ENCODE measurements around the gene USP8. TPM values are rescaled to one million over a fixed set of nuclear protein-coding genes. Genes with fewer than 3 reads are reported as not detected.
"Not testable (repeated sequence)": the region's sequence is repeated elsewhere in the genome, so short reads cannot be mapped to it uniquely, and the experiment has no call there.

USP8 gene
- 10 to 100 TPM; 32.8 to 62.7 (median 39.0) TPM for total RNA-seq

- no peaks in the 10 kb centered on the region for H3K9me3 ChIP-seq
- peak within 1 kb of the TSS; percentile 90 for H3K27ac ChIP-seq
- peak; percentile 96 to 97 for DNase-seq (ENCODE audit: low spot score in 2 of 2)
- no peaks in the 10 kb centered on the region for H3K27me3 ChIP-seq
- TF ChIP-seq POLR2AphosphoS5 (IDR thresholded peaks at IDR 0.05) (peak; percentile 65 to 92 (median 82)), POLR2A (IDR thresholded peaks at IDR 0.05) (peak; percentile 82 to 83), EP300 (IDR thresholded peaks at IDR 0.05) (no peak)
- WGBS: under 1% methylated on average over 55 of the region's 55 CpGs
- peak within 1 kb of the TSS; percentile 77 for H3K4me3 ChIP-seq
- peaks cover 34% of the 10 kb centered on the region for H3K4me1 ChIP-seq
- H3K36me3 ChIP-seq: no peaks in the 10 kb centered on the region
These were observed at the start of gene USP8 for GRCh38 chr15:50424066-50424890. Gene USP8, plus strand, starts transcription at chr15:50424405. Its CDS starts 14,669 bp downstream, at chr15:50439074.

GRCh38 chr15:50377867-50378751 lies 46.1 kb upstream of the USP8 start:
- H3K9me3 ChIP-seq: no peaks in the 10 kb centered on the region
- H3K27me3 ChIP-seq: no peaks in the 10 kb centered on the region
- no peak for DNase-seq (ENCODE audit: low spot score in 2 of 2)
- TF ChIP-seq, protein P1, sequence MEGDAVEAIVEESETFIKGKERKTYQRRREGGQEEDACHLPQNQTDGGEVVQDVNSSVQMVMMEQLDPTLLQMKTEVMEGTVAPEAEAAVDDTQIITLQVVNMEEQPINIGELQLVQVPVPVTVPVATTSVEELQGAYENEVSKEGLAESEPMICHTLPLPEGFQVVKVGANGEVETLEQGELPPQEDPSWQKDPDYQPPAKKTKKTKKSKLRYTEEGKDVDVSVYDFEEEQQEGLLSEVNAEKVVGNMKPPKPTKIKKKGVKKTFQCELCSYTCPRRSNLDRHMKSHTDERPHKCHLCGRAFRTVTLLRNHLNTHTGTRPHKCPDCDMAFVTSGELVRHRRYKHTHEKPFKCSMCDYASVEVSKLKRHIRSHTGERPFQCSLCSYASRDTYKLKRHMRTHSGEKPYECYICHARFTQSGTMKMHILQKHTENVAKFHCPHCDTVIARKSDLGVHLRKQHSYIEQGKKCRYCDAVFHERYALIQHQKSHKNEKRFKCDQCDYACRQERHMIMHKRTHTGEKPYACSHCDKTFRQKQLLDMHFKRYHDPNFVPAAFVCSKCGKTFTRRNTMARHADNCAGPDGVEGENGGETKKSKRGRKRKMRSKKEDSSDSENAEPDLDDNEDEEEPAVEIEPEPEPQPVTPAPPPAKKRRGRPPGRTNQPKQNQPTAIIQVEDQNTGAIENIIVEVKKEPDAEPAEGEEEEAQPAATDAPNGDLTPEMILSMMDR (IDR thresholded peaks at IDR 0.05): no peak
- TF ChIP-seq POLR2AphosphoS5 (IDR thresholded peaks at IDR 0.05) (no peak), EP300 (IDR thresholded peaks at IDR 0.05) (no peak), POLR2A (IDR thresholded peaks at IDR 0.05) (no peak)
- no peaks in the 10 kb centered on the region for H3K36me3 ChIP-seq
- no peak overlapping the region for H3K4me3 ChIP-seq
- 63% methylated on average over 3 of the region's 3 CpGs for WGBS
- no peak overlapping the region for H3K27ac ChIP-seq
- H3K4me1 ChIP-seq: no peaks in the 10 kb centered on the region

GRCh38 chr15:50378776-50379175 lies 45.4 kb upstream of the USP8 start:
- Histone ChIP-seq H3K36me3 (no peaks in the 10 kb centered on the region), H3K27me3 (no peaks in the 10 kb centered on the region), H3K4me3 (no peak overlapping the region), H3K4me1 (no peaks in the 10 kb centered on the region), H3K27ac (no peak overlapping the region), H3K9me3 (no peaks in the 10 kb centered on the region)
- 96% methylated on average over 1 of the region's 1 CpG for WGBS
- no peak for TF ChIP-seq POLR2A (IDR thresholded peaks at IDR 0.05)
- TF ChIP-seq POLR2AphosphoS5 (IDR thresholded peaks at IDR 0.05): no peak
- TF ChIP-seq EP300 (IDR thresholded peaks at IDR 0.05): no peak
- TF ChIP-seq, protein P1 (IDR thresholded peaks at IDR 0.05): no peak
- no peak for DNase-seq (ENCODE audit: low spot score in 2 of 2)

DNA sequence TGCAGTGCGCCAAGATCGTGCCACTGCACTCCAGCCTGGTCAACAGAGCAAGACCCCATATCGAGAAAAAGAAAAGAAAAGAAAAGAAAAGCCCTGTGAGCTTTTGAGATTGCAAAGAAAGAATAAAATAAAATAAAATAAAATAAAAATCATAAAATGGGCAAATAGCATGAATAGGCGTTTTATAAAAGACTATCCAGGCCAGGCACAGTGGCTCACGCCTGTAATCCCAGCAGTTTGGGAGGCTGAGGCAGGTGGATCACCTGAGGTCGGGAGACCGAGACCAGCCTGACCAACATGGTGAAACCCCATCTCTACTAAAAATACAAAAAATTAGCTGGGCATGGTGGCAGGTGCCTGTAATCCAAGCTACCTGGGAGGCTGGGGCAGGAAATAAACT lies 44.8 kb upstream of the USP8 start:
- H3K4me1 ChIP-seq; H3K36me3 ChIP-seq; H3K27me3 ChIP-seq; H3K9me3 ChIP-seq; H3K27ac ChIP-seq; DNase-seq (ENCODE audit: low spot score in 2 of 2); H3K4me3 ChIP-seq: not testable (repeated sequence)
- 96% methylated on average over 7 of the region's 7 CpGs for WGBS

DNA sequence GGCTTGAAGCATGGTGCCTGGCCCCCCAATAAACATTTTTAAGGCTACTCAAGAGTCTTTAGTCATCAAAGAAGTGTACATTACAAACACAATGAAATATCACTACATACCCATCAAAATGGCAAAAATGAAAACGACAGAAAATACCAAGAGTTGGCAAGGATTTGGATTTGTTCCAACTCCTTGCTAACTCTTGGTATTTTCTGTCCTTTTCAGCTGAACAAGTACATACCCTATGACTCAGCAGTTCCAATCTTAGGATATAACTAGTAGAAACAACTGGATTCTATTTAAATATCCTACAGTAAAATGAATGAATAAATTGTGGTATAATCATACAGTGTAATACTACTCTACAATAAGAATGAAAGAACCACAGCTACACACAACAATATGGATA lies 44.1 kb upstream of the USP8 start:
- no peak for DNase-seq (ENCODE audit: low spot score in 2 of 2)
- no peak for TF ChIP-seq EP300 (IDR thresholded peaks at IDR 0.05)
- Histone ChIP-seq H3K4me1 (no peaks in the 10 kb centered on the region), H3K4me3 (no peak overlapping the region), H3K27me3 (no peaks in the 10 kb centered on the region), H3K27ac (no peak overlapping the region), H3K36me3 (no peaks in the 10 kb centered on the region), H3K9me3 (no peaks in the 10 kb centered on the region)
- WGBS: 33% methylated on average over 1 of the region's 1 CpG

- H3K4me1 ChIP-seq: no peaks in the 10 kb centered on the region
- H3K9me3 ChIP-seq: no peaks in the 10 kb centered on the region
- WGBS: 77% methylated on average over 1 of the region's 1 CpG
- no peak overlapping the region for H3K27ac ChIP-seq
- no peaks in the 10 kb centered on the region for H3K27me3 ChIP-seq
- no peaks in the 10 kb centered on the region for H3K36me3 ChIP-seq
- DNase-seq (ENCODE audit: low spot score in 2 of 2): no peak
- TF ChIP-seq EP300 (IDR thresholded peaks at IDR 0.05) (no peak), POLR2A (IDR thresholded peaks at IDR 0.05) (no peak), POLR2AphosphoS5 (IDR thresholded peaks at IDR 0.05) (no peak)
- TF ChIP-seq, protein P1 (IDR thresholded peaks at IDR 0.05): no peak
- H3K4me3 ChIP-seq: no peak overlapping the region
These were observed 42.8 kb upstream of the USP8 start for GRCh38 chr15:50381438-50381837.

GRCh38 chr15:50382408-50382807 lies 41.8 kb upstream of the USP8 start:
- H3K27ac ChIP-seq; H3K36me3 ChIP-seq; DNase-seq (ENCODE audit: low spot score in 2 of 2); H3K9me3 ChIP-seq; H3K4me3 ChIP-seq; H3K27me3 ChIP-seq; H3K4me1 ChIP-seq: not testable (repeated sequence)
- WGBS: 73% methylated on average over 5 of the region's 5 CpGs
